GM12872 (cell line): ENCODE measurements around the gene TUBD1.

Source experiments
- TF ChIP-seq, protein P1 (sequence below): IDR thresholded peaks from 3 replicates; pipeline ENCODE4 v1.5.1; 2011; ENCODE audit warnings: low read depth, mild to moderate bottlenecking, low read length, moderate library complexity; ENCODE audit not compliant: insufficient read depth

TUBD1 gene

GRCh38 chr17:59840329-59841090, 52.2 kb downstream of the TUBD1 start:
- TF ChIP-seq, protein P1, sequence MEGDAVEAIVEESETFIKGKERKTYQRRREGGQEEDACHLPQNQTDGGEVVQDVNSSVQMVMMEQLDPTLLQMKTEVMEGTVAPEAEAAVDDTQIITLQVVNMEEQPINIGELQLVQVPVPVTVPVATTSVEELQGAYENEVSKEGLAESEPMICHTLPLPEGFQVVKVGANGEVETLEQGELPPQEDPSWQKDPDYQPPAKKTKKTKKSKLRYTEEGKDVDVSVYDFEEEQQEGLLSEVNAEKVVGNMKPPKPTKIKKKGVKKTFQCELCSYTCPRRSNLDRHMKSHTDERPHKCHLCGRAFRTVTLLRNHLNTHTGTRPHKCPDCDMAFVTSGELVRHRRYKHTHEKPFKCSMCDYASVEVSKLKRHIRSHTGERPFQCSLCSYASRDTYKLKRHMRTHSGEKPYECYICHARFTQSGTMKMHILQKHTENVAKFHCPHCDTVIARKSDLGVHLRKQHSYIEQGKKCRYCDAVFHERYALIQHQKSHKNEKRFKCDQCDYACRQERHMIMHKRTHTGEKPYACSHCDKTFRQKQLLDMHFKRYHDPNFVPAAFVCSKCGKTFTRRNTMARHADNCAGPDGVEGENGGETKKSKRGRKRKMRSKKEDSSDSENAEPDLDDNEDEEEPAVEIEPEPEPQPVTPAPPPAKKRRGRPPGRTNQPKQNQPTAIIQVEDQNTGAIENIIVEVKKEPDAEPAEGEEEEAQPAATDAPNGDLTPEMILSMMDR: no peak

DNA sequence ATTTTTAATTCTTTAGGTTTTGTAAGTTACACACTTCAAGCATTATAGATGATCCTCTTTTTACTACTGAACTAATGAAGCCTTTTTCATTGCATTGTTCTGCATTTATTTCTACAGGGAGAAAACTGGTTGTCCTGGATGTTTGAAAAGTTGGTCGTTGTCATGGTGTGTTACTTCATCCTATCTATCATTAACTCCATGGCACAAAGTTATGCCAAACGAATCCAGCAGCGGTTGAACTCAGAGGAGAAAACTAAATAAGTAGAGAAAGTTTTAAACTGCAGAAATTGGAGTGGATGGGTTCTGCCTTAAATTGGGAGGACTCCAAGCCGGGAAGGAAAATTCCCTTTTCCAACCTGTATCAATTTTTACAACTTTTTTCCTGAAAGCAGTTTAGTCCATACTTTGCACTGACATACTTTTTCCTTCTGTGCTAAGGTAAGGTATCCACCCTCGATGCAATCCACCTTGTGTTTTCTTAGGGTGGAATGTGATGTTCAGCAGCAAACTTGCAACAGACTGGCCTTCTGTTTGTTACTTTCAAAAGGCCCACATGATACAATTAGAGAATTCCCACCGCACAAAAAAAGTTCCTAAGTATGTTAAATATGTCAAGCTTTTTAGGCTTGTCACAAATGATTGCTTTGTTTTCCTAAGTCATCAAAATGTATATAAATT, 53.0 kb downstream of the TUBD1 start:
- TF ChIP-seq, protein P1: no peak

DNA sequence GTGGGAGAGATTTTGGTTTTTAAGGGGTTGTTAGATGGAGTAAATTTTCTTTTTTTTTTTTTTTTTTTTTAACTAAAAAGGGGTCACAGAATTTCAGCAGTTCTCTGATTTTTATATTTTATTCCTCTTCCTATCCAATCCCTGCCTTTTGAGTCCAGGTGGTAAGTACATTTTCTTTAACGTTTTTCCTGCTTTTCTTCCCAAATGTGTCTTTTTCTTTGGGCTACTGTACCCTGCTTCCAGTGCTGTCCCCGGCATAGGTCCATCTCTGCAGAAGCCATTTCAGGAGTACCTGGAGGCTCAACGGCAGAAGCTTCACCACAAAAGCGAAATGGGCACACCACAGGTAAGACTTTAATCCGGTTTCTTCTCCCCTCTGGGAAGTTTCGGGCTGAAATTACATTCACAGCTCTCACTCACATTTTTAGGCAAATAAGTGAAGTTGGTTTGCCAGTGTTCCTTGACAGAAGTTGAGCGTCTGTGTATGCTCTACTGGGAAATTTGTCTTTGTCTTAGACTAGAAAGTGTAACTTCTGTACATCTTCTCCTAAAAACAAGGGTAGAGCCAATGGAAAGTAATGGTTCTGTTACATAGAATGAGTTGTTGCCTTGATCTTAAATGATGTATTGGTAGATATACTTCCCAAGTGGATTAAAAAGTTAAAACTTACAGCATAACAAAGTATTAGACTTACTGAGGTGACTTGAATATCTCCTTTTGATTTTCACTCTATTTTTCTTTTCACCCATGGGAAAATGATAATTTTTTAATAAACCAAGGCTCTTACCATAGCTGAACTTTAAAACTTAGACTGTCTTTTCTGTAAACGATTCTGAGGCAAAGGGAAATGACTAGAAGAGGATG, 54.5 kb downstream of the TUBD1 start:
- TF ChIP-seq, protein P1: no peak

- TF ChIP-seq, protein P1: no peak
Observed at GRCh38 chr17:59837308-59838051, 55.3 kb downstream of the TUBD1 start.

- TF ChIP-seq, protein P1: no peak
Observed at GRCh38 chr17:59832883-59833379, 59.8 kb downstream of the TUBD1 start.

DNA sequence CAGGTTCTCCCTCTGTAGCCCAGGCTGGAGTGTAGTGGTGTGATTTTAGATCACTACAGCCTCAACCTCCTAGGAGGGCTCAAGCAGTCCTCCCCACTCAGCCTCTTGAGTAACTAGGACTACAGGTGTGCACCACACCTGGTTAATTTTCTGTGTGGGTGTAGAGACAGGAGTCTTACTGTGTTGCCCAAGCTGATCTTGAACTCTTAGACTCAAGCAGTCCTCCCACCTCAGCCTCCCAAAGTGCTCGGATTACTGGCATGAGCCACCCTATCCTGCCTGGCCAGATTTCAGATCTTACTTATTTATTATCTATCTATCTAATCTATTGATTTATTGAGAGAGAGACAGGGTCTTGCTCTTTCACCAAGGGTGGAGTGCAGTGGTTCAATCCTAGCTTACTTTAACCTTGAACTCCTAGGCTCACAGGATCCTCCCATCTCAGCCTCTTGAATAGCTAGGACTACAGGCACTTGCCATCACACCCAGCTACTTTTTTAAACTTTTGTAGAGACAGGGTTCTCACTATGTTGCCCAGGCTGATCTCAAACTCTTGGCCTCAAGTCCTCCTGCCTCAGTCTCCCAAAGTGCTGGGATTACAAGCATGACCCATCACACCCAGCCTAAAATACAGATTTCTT, 61.8 kb downstream of the TUBD1 start:
- TF ChIP-seq, protein P1: no peak
